Midbrain (tissue), 1 donor: ENCODE results near the gene RHOG.
"Not testable (repeated sequence)": the region's sequence is repeated elsewhere in the genome, so short reads cannot be mapped to it uniquely, and the experiment has no call there.

ENCODE experiments used
- DNase-seq: peaks from one replicate; lab custom pipeline; 2025; lab: John Stamatoyannopoulos, UW

The RHOG gene

GRCh38 chr11:3808861-3809623 lies 31.7 kb downstream of the RHOG start:
- no peak for DNase-seq

GRCh38 chr11:3807909-3808860 lies 32.6 kb downstream of the RHOG start, which contains the start of gene PGAP2:
PGAP2 (plus strand) TSS chr11:3808560; CDS start chr11:3811260, 2,700 bp downstream.
- DNase-seq = peak; percentile 43

DNA sequence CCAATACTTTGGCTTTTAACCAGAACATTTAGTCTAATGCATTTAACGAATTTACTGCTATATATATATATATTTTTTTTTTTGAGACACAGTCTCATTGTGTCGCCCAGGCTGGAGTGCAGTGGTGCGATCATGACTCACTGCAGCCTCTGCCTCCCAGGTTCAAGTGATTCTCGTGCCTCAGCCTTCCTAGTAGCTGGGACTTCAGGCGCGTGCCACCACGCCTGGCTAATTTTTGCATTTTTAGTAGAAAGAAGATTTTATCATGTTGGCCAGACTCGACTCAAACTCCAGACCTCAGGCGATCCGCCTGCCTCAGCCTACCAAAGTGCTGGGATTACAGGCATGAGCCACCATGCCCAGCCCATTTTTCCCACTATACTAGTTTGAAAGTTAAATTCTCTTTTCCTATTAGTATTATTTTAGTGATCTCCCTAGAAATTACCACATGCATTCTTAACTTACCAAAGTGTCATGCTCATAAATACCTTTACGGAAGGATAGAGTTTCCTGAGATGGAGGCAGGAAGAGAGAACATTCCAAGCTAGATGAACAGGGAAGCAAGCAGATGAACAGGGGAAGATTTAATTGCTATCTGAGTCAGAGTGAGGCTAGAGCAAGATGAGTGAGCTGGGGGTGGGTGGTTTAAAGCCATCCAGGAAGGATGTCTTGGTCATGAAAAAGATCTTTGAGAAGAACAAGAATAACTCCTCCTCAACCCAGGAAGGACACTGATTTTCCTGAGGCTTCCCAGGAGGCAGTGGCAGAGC lies 36.8 kb downstream of the RHOG start:
- DNase-seq = no peak

DNA sequence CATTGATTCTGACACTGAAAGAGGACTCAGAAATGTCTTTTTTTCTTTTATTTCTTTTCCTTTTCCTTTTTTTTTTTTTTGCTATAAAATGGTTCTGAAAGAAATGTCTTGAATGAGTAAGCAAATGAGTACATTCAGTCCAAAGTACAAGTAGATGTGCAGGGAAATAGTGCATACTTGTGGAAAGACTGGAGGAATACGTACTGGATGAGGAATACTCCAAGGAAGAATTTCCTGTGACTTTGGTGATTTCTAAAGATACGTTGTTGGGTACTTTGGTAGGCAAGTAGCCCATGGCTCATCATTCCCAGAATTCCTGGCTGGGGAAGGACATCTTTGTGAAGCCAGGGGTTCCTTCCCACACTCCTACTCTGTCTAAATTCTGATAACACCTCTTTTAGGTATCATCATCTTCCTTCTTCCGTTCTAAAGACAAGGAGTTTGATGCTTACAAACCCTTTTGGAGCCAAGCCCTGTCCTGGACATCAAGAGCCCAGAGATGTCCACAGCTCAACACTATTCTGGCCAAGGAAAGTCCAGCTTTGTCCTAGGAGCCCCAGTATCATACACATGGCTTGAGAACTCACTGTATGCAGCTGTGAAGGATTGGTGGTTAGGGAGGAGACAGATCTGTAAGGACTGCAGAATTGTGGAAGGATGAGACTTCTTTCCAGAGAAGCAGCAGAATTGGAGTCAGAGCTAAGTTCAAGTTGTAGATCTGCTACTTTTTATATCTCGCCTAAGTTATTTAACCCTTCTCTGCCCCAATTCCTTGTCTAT lies 38.6 kb downstream of the RHOG start:
- no peak for DNase-seq

DNA sequence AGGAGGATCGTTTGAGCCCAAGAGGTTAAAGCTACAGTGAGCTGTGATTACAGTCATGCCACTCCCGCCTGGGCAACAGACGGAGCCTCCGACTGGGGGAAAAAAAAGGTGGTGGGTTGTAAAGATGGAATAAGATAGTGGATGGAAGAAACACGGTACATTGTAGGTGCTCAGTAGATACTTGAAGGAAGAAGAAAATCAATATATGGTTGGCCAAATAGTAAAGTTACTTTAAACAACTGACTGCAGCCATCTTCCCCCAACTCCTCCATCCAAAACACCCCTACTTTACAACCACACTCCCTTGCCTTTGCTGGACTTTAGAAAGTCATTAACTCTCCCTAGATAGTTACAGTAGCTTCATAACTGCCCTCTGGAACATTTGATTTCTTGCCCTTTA lies 40.9 kb downstream of the RHOG start:
- no peak for DNase-seq

- no peak for DNase-seq
Observed at GRCh38 chr11:3799143-3799542, 41.6 kb downstream of the RHOG start.

DNA sequence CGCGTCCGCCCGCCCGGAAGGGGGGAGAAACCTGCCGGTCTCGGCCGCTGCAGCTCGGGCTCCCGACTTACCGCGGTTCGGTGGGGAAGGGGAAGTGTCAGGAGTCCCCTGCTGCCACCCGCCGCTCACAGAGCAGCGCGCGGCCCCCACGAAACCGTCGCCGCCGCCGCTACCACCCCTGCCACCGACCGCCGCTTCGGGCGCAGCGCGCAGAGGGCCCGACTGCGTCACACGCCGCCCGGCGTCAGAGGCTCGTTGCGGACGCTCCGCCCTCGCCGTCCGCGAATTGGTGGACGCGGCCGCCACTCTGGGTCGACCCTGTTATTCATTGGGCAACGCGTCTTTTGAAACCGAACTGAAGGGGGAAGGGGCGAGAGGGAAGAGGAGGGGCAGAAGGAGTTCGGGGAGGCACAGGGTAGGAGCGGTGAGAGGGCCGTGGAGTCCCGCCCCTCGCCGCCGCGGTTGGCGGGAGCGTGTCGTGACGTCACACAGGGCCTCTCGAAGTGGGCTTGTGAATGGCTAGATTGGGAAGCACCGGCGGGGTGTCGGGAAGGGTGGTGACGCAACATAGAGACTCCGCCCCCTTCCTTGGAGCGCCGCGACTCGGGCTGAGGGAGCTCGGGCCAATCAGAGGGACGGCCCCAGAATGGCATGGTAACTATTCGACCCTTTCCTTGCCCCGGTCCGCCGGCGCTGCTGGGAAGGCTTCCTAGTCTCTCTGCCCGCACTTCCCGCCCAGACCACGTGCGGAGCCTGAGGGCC lies 43.2 kb downstream of the RHOG start, which contains the start of gene NUP98:
Gene NUP98 (minus strand): TSS at position 226 of the 762 bp plus-strand sequence. CDS start 15,437 bp downstream, outside the sequence.
- peak; percentile 100 for DNase-seq

DNA sequence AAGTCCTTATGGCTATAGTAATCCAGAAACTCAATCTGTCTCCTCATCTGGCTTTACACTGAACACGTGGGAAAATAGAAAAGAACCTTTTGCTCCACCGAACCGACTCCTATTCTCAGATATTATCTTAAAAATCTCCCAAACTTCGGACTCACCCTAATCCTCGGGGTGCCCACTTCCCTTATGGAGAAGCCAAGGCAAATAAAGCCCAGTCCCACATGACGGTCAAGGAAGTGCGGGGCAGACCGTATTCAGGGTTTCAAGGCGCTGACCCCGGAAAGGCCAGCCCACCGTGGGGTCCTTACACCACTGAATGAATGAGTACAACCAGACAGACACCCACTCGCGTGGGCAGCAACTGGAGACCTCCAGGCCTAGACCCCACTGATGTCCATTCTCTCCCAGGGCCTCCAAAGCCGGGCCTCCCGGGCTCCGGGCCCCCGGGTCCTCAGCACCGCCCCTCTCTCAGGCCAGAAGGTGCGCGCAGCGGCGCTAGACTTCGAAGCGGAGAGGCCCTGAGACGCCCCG lies 43.9 kb downstream of the RHOG start:
- no peak for DNase-seq

- DNase-seq = no peak
Observed at GRCh38 chr11:3796346-3796745, 44.4 kb downstream of the RHOG start.

- DNase-seq = no peak
Observed at GRCh38 chr11:3796002-3796311, 44.8 kb downstream of the RHOG start.

- DNase-seq = no peak
Observed at GRCh38 chr11:3795131-3796001, 45.4 kb downstream of the RHOG start.

- DNase-seq = not testable (repeated sequence)
Observed at GRCh38 chr11:3794387-3794786, 46.4 kb downstream of the RHOG start.

DNA sequence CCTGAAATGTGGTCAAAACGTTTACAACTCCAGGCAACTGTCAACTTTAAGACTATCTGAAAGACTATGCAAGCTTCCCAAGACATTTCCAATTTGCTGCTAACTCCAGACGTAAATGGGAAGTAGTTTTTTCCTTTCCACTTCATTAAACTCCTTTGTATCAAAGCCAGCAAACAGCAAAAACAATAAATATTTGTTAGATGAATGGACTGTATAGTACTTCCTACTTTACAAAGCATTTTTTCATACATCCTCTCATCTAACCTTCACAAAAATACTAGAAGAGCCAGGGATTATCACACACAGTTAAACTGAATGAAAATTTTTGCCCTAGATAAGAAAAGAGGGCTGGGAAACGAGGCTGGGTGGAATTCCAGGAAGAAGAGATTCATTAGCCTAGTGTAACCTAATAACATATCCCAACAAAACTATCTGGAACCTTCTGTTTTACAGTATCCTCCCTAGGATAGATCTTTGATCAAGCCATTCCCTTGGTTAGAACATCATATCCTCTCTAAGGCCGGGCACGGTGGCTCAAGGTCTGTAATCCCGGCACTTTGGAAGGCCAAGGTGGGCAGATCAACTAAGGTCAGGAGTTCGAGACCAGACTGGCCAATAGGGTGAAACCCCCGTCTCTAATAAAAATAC lies 53.9 kb downstream of the RHOG start:
- no peak for DNase-seq

DNA sequence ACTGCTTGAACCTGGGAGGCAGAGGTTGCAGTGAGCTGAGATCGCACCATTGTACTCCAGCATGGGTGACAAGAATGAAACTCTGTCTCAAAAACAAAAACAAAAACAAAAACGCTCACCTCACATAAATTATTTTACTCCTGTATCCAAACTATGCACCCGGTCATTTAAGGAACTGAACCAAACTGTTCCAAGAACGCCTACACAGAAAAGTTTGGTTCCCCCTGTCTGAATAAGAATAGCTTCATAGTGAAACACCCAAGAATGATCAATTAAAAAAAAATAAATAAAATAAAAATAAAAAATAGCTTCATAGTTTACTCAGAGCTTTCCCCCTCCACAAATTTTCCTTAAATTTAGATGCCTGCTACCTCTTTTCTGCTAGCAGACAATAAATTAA lies 57.1 kb downstream of the RHOG start:
- no peak for DNase-seq

DNA sequence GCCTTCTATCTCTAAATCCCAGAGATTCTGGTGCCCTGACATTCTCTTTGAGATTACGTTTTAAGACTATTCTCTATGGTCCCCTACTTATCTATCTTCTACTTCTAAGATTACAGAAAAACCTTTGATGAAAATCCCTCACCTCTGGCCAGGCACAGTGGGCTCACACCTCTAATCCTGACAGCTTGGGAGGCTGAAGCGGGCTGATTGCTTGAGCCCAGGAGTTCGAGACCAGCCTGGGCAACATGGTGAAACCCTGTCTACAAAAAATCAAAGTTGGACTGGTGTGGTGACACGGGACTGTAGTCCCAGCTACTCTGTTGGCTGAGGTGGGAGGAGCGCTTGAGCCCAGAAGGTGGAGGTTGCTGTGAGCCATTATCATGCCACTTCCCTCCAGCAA lies 57.8 kb downstream of the RHOG start:
- DNase-seq = no peak

GRCh38 chr11:3781423-3781822 lies 59.3 kb downstream of the RHOG start:
- DNase-seq = no peak
